Smooth muscle cell (in vitro differentiated cells): Measurements from ENCODE around the gene C3orf52. TPM values are rescaled to one million over a fixed set of nuclear protein-coding genes. Genes with fewer than 3 reads are reported as not detected.

Experiments used
- DNase-seq: peaks from one replicate; lab custom pipeline; 2025; ENCODE audit not compliant: unreplicated experiment; lab: John Stamatoyannopoulos, UW
- H2AFZ ChIP-seq: fragments of 200-600 bp; sonication (generic); 2 replicates; pipeline ENCODE4 v1.6.0; 2016; ENCODE audit warnings: antibody characterized with exemption, low read depth, mild to moderate bottlenecking
- H3F3A ChIP-seq: fragments of 200-600 bp; sonication (generic); 2 replicates; pipeline ENCODE4 v1.6.0; 2017; ENCODE audit warnings: antibody characterized with exemption, low read depth
- H3K27ac ChIP-seq: fragments of 200-600 bp; sonication (generic); 2 replicates; pipeline ENCODE4 v1.5.1; 2016; ENCODE audit warnings: low read depth, mild to moderate bottlenecking
- H3K27me3 ChIP-seq: fragments of 200-600 bp; sonication (generic); 2 replicates; pipeline ENCODE4 v1.6.1; 2016; ENCODE audit warnings: low read depth, mild to moderate bottlenecking
- H3K36me3 ChIP-seq: fragments of 200-600 bp; sonication (generic); 2 replicates; pipeline ENCODE4 v1.5.1; 2016; ENCODE audit warnings: low read depth
- H3K4me1 ChIP-seq: fragments of 200-600 bp; sonication (generic); 2 replicates; pipeline ENCODE4 v1.5.1; 2016; ENCODE audit warnings: low read depth
- H3K4me2 ChIP-seq: fragments of 200-600 bp; sonication (generic); 2 replicates; pipeline ENCODE4 v1.6.0; 2016; ENCODE audit warnings: mild to moderate bottlenecking
- H3K4me3 ChIP-seq: fragments of 200-600 bp; sonication (generic); 2 replicates; pipeline ENCODE4 v1.5.1; 2016; ENCODE audit warnings: mild to moderate bottlenecking
- H3K79me2 ChIP-seq: fragments of 200-600 bp; sonication (generic); 2 replicates; pipeline ENCODE4 v1.6.0; 2016; ENCODE audit warnings: low read depth, mild to moderate bottlenecking
- H3K9ac ChIP-seq: fragments of 200-600 bp; sonication (generic); 2 replicates; pipeline ENCODE4 v1.6.0; 2016; ENCODE audit warnings: low read depth
- H3K9me3 ChIP-seq: fragments of 200-600 bp; sonication (generic); replicated peaks from 2 replicates; pipeline ENCODE4 v1.5.1; 2016; ENCODE audit warnings: low read depth
- H4K20me1 ChIP-seq: fragments of 200-600 bp; sonication (generic); 2 replicates; pipeline ENCODE4 v1.6.0; 2016; ENCODE audit warnings: low read depth
- WGBS: methylation state at CpG from one replicate; pipeline ENCODE4 v1.1.7; 2016; ENCODE audit warnings: low lambda C conversion rate; 5-methylcytosine and 5-hydroxymethylcytosine counted together
- polyA plus RNA-seq: library from polyadenylated mRNA; unstranded; fragments of >200 nt; fragmentation: Nextera tagmentation; extraction: Ambion mirVana; gene quantifications from 2 replicates; pipeline ENCODE4 v1.2.1, GENCODE V29; 2016
- total RNA-seq: library from RNA; depleted of rRNA; stranded (reverse); fragments of >200 nt; gene quantifications from 2 replicates; pipeline ENCODE4 v1.2.3, GENCODE V29; 2014
- TF ChIP-seq, protein P1 (sequence below): fragments of 200-600 bp; sonication (generic); IDR thresholded peaks from 2 replicates; pipeline ENCODE4 v1.5.1; 2017; ENCODE audit warnings: borderline replicate concordance, mild to moderate bottlenecking, antibody characterized with exemption; ENCODE audit not compliant: insufficient read depth, poor library complexity, severe bottlenecking

The C3orf52 gene
- total and polyA plus RNA-seq, 2 experiments from 2014 or later = 4.0 to 10.2 TPM

- peaks cover 4% of the 10 kb centered on the region for H3K27me3 ChIP-seq
- TF ChIP-seq, protein P1, sequence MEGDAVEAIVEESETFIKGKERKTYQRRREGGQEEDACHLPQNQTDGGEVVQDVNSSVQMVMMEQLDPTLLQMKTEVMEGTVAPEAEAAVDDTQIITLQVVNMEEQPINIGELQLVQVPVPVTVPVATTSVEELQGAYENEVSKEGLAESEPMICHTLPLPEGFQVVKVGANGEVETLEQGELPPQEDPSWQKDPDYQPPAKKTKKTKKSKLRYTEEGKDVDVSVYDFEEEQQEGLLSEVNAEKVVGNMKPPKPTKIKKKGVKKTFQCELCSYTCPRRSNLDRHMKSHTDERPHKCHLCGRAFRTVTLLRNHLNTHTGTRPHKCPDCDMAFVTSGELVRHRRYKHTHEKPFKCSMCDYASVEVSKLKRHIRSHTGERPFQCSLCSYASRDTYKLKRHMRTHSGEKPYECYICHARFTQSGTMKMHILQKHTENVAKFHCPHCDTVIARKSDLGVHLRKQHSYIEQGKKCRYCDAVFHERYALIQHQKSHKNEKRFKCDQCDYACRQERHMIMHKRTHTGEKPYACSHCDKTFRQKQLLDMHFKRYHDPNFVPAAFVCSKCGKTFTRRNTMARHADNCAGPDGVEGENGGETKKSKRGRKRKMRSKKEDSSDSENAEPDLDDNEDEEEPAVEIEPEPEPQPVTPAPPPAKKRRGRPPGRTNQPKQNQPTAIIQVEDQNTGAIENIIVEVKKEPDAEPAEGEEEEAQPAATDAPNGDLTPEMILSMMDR = no peak
- H3K4me1 ChIP-seq = peaks cover 9% of the 10 kb centered on the region
- H3K36me3 ChIP-seq = no peaks in the 10 kb centered on the region
- no peaks in the 10 kb centered on the region for H3K9me3 ChIP-seq
- peak overlapping the region; percentile 59 for H3K4me3 ChIP-seq
- WGBS = 24% methylated on average over 12 of the region's 12 CpGs
- H3K79me2 ChIP-seq = peaks cover 19% of the 10 kb centered on the region
- no peak overlapping the region for H3K9ac ChIP-seq
- no peak for DNase-seq
- peak overlapping the region; percentile 86 for H2AFZ ChIP-seq
- no peaks in the 10 kb centered on the region for H3F3A ChIP-seq
- H4K20me1 ChIP-seq = no peaks in the 10 kb centered on the region
- peak overlapping the region; percentile 66 for H3K27ac ChIP-seq
- H3K4me2 ChIP-seq = peak overlapping the region; percentile 87
Observed at GRCh38 chr3:112085735-112086075, 484 bp upstream of the C3orf52 start.

GRCh38 chr3:112086875-112087524, 811 bp downstream of the C3orf52 start:
- Histone ChIP-seq H3K4me1 (peaks cover 9% of the 10 kb centered on the region), H3K27ac (peak overlapping the region; percentile 66), H3K4me3 (peak overlapping the region; percentile 59), H3K27me3 (peaks cover 4% of the 10 kb centered on the region), H3F3A (no peaks in the 10 kb centered on the region), H3K9me3 (no peaks in the 10 kb centered on the region), H3K36me3 (no peaks in the 10 kb centered on the region), H3K9ac (peak overlapping the region; percentile 77), H3K4me2 (peak overlapping the region; percentile 87), H4K20me1 (no peaks in the 10 kb centered on the region), H3K79me2 (peaks cover 19% of the 10 kb centered on the region), H2AFZ (peak overlapping the region; percentile 86)
- DNase-seq = no peak
- TF ChIP-seq, protein P1 = no peak
- 15% methylated on average over 14 of the region's 14 CpGs for WGBS

GRCh38 chr3:112087746-112088145, 1.6 kb downstream of the C3orf52 start:
- Histone ChIP-seq H2AFZ (no peak overlapping the region), H3K36me3 (no peaks in the 10 kb centered on the region), H3K9me3 (no peaks in the 10 kb centered on the region), H3K4me3 (peak overlapping the region; percentile 59), H3F3A (no peaks in the 10 kb centered on the region), H3K4me1 (peaks cover 14% of the 10 kb centered on the region), H3K79me2 (peaks cover 19% of the 10 kb centered on the region), H3K9ac (no peak overlapping the region), H3K4me2 (peak overlapping the region; percentile 87), H4K20me1 (no peaks in the 10 kb centered on the region), H3K27me3 (peaks cover 4% of the 10 kb centered on the region), H3K27ac (peak overlapping the region; percentile 66)
- TF ChIP-seq, protein P1 = no peak
- DNase-seq = no peak
- WGBS = 83% methylated on average over 5 of the region's 5 CpGs

- WGBS = 74% methylated on average over 4 of the region's 4 CpGs
- Histone ChIP-seq H3K4me1 (peaks cover 19% of the 10 kb centered on the region), H3K4me2 (no peak overlapping the region), H3K4me3 (no peak overlapping the region), H2AFZ (no peak overlapping the region), H3F3A (no peaks in the 10 kb centered on the region), H3K27ac (no peak overlapping the region), H3K9me3 (no peaks in the 10 kb centered on the region), H4K20me1 (no peaks in the 10 kb centered on the region), H3K9ac (no peak overlapping the region), H3K36me3 (no peaks in the 10 kb centered on the region), H3K27me3 (peaks cover 4% of the 10 kb centered on the region), H3K79me2 (peaks cover 19% of the 10 kb centered on the region)
- DNase-seq = no peak
- TF ChIP-seq, protein P1 = no peak
Observed at GRCh38 chr3:112088944-112089343, 2.8 kb downstream of the C3orf52 start.
